ENCODE data around the gene NAV2.

- TF ChIP-seq CTCF (IDR thresholded peaks at IDR 0.05) (peak; percentile 77), EZH2 (IDR thresholded peaks at IDR 0.05) (no peak), EZH2phosphoT487 (IDR thresholded peaks at IDR 0.05) (no peak)
These were observed 239.0 kb downstream of the NAV2 start for GRCh38 chr11:19951558-19952115.

All from neural progenitor cell (in vitro differentiated cells).